K562 (cell line): Measurements from ENCODE around the gene CUTA. TPM values are rescaled to one million over a fixed set of nuclear protein-coding genes. Genes with fewer than 3 reads are reported as not detected.

Experiments used
- ADNP ChIP-seq: fragments of 200-800 bp; sonication (Bioruptor generic); IDR thresholded peaks from 2 replicates; pipeline ENCODE4 v1.6.1; 2016; ENCODE audit warnings: missing genetic modification characterization, missing compliant biosample characterization
- ESRRA ChIP-seq: fragments of 450-650 bp; IDR thresholded peaks from 2 replicates; pipeline ENCODE4 v1.6.1; 2014; ENCODE audit warnings: low read depth, mild to moderate bottlenecking, moderate library complexity, borderline replicate concordance
- FOXJ3 ChIP-seq: sonication (generic); formaldehyde crosslinking; IDR thresholded peaks from 2 replicates; pipeline ENCODE4 v1.4.0; 2020; ENCODE audit warnings: mild to moderate bottlenecking, missing genetic modification reagents
- GTF2B ChIP-seq: IDR thresholded peaks from 2 replicates; pipeline ENCODE4 v1.6.1; 2011; ENCODE audit not compliant: insufficient read length; ENCODE audit errors: extremely low read depth
- HCFC1 ChIP-seq: IDR thresholded peaks from 2 replicates; pipeline ENCODE4 v1.6.1; 2012; ENCODE audit warnings: low read depth, low read length, improper control_type of control experiment
- HLTF ChIP-seq: fragments of 450-650 bp; IDR thresholded peaks from 2 replicates; pipeline ENCODE4 v1.6.1; 2016
- HMGN3 ChIP-seq: IDR thresholded peaks from 2 replicates; pipeline ENCODE4 v1.6.1; 2011; ENCODE audit warnings: borderline replicate concordance, low read depth, mild to moderate bottlenecking, mixed read lengths, low read length; ENCODE audit not compliant: insufficient read length; ENCODE audit errors: extremely low read depth
- MED1 ChIP-seq: sonication (generic); formaldehyde crosslinking; IDR thresholded peaks from 2 replicates; pipeline ENCODE4 v1.8.1; 2023; ENCODE audit warnings: missing genetic modification reagents, borderline replicate concordance
- MTF1 ChIP-seq: fragments of 250-450 bp; sonication (Bioruptor Pico); IDR thresholded peaks from 2 replicates; pipeline ENCODE4 v1.9.0; 2021; ENCODE audit warnings: moderate library complexity, mild to moderate bottlenecking, inconsistent platforms, borderline replicate concordance
- RBM15 ChIP-seq: fragments of 200-400 bp; formaldehyde crosslinking; IDR thresholded peaks from 2 replicates; pipeline ENCODE4 v1.6.1; 2018; ENCODE audit warnings: mild to moderate bottlenecking, low read length, moderate library complexity; ENCODE audit not compliant: insufficient read depth
- SMARCC2 ChIP-seq: fragments of 450-650 bp; IDR thresholded peaks from 2 replicates; pipeline ENCODE4 v1.6.1; 2017; ENCODE audit warnings: antibody characterized with exemption, moderate library complexity, mild to moderate bottlenecking, low read depth
- STAG1 ChIP-seq: sonication (generic); formaldehyde crosslinking; IDR thresholded peaks from 2 replicates; pipeline ENCODE4 v1.5.0; 2020; ENCODE audit warnings: missing genetic modification reagents, borderline replicate concordance
- UBTF ChIP-seq, 2 experiments: IDR thresholded peaks; 2 replicates each; pipeline ENCODE4 v1.6.1; 2012; ENCODE audit warnings: improper control_type of control experiment in 2 of 2, low read depth in 2 of 2, low read length in 2 of 2, borderline replicate concordance in 1 of 2
- ZC3H4 ChIP-seq: sonication (generic); formaldehyde crosslinking; IDR thresholded peaks from 2 replicates; pipeline ENCODE4 v1.9.0; 2021; ENCODE audit warnings: missing genetic modification reagents, borderline replicate concordance
- ZNF431 ChIP-seq: sonication (generic); formaldehyde crosslinking; IDR thresholded peaks from 2 replicates; pipeline ENCODE4 v1.8.0; 2022; ENCODE audit warnings: mild to moderate bottlenecking, missing genetic modification reagents
- polyA plus RNA-seq, 8 experiments: library from polyadenylated mRNA; depleted of rRNA in 4 of 8; stranded (reverse) in 5 of 8; unstranded in 3 of 8; fragments of >200 nt; fragmentation: Nextera tagmentation in 2 of 8; fragmentation: Illumina TruSeq in 1 of 8; extraction: Ambion mirVana in 2 of 8; extraction: Trizol in 1 of 8; gene quantifications; 2 replicates each; pipeline versions ENCODE4 v1.2.1 to v1.2.3, GENCODE V29; 2011 to 2014; ENCODE audit warnings: inconsistent platforms in 1 of 8, missing spikeins in 1 of 8
- total RNA-seq, 7 experiments: library from RNA; depleted of rRNA in 6 of 7; stranded (reverse); fragments of >200 nt in 6 of 7; fragmentation: Illumina TruSeq in 2 of 7; extraction: Trizol in 2 of 7; gene quantifications; 2 replicates each; pipeline versions ENCODE4 v1.2.1 to v1.2.3, GENCODE V29; 2011 to 2021; ENCODE audit warnings: low replicate concordance in 1 of 7
- TF ChIP-seq, protein P1 (sequence below): IDR thresholded peaks from 2 replicates; pipeline ENCODE4 v1.6.1; 2011; ENCODE audit warnings: borderline replicate concordance, low read depth, mild to moderate bottlenecking, moderate library complexity, low read length; ENCODE audit not compliant: insufficient read depth, poor library complexity, severe bottlenecking
- TF ChIP-seq, protein P2 (sequence below): sonication (generic); formaldehyde crosslinking; IDR thresholded peaks from 2 replicates; pipeline ENCODE4 v1.8.0; 2022; ENCODE audit warnings: mild to moderate bottlenecking, missing genetic modification reagents
- TF ChIP-seq, protein P3 (sequence below): IDR thresholded peaks from 3 replicates; pipeline ENCODE4 v1.6.1; 2011; ENCODE audit warnings: borderline replicate concordance, mild to moderate bottlenecking, moderate library complexity; ENCODE audit not compliant: insufficient read length; ENCODE audit errors: extremely low read depth

Gene CUTA
- total and polyA plus RNA-seq, 9 of the 15 experiments (the other 6 are each of a cell fraction or from before 2014, with no cell fraction given), result 166 to 682 (median 310) TPM

GRCh38 chr6:33418690-33419291 lies 884 bp upstream of the CUTA start (continued):
- TF ChIP-seq, protein P1, sequence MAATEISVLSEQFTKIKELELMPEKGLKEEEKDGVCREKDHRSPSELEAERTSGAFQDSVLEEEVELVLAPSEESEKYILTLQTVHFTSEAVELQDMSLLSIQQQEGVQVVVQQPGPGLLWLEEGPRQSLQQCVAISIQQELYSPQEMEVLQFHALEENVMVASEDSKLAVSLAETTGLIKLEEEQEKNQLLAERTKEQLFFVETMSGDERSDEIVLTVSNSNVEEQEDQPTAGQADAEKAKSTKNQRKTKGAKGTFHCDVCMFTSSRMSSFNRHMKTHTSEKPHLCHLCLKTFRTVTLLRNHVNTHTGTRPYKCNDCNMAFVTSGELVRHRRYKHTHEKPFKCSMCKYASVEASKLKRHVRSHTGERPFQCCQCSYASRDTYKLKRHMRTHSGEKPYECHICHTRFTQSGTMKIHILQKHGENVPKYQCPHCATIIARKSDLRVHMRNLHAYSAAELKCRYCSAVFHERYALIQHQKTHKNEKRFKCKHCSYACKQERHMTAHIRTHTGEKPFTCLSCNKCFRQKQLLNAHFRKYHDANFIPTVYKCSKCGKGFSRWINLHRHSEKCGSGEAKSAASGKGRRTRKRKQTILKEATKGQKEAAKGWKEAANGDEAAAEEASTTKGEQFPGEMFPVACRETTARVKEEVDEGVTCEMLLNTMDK, result no peak
- TF ChIP-seq HCFC1 (no peak), STAG1 (CRISPR knock-in tag) (no peak), ADNP (tag) (no peak), ZNF431 (CRISPR knock-in tag) (no peak), RBM15 (no peak), ESRRA (no peak), MED1 (CRISPR knock-in tag) (no peak), UBTF (IDR thresholded peaks at IDR 0.05; ENCODE audit: borderline replicate concordance in 1 of 2, low read depth in 2 of 2, low read length in 2 of 2) (no peak), SMARCC2 (no peak), HMGN3 (no peak), FOXJ3 (no peak), GTF2B (no peak), MTF1 (no peak; the same call in 1 of the 2 replicates), HLTF (peak; percentile 69; the same call in 1 of the 2 replicates), ZC3H4 (peak; percentile 78; the same call in 1 of the 2 replicates)
- TF ChIP-seq, protein P2, sequence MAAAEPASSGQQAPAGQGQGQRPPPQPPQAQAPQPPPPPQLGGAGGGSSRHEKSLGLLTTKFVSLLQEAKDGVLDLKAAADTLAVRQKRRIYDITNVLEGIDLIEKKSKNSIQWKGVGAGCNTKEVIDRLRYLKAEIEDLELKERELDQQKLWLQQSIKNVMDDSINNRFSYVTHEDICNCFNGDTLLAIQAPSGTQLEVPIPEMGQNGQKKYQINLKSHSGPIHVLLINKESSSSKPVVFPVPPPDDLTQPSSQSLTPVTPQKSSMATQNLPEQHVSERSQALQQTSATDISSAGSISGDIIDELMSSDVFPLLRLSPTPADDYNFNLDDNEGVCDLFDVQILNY, result no peak
- TF ChIP-seq, protein P3, sequence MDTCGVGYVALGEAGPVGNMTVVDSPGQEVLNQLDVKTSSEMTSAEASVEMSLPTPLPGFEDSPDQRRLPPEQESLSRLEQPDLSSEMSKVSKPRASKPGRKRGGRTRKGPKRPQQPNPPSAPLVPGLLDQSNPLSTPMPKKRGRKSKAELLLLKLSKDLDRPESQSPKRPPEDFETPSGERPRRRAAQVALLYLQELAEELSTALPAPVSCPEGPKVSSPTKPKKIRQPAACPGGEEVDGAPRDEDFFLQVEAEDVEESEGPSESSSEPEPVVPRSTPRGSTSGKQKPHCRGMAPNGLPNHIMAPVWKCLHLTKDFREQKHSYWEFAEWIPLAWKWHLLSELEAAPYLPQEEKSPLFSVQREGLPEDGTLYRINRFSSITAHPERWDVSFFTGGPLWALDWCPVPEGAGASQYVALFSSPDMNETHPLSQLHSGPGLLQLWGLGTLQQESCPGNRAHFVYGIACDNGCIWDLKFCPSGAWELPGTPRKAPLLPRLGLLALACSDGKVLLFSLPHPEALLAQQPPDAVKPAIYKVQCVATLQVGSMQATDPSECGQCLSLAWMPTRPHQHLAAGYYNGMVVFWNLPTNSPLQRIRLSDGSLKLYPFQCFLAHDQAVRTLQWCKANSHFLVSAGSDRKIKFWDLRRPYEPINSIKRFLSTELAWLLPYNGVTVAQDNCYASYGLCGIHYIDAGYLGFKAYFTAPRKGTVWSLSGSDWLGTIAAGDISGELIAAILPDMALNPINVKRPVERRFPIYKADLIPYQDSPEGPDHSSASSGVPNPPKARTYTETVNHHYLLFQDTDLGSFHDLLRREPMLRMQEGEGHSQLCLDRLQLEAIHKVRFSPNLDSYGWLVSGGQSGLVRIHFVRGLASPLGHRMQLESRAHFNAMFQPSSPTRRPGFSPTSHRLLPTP, result no peak
